Measurements from ENCODE around the gene TYRO3.

GRCh38 chr15:41572866-41573265, 13.9 kb downstream of the TYRO3 start:
- TF ChIP-seq EP300 (IDR thresholded peaks at IDR 0.05) (no peak), POLR2A (IDR thresholded peaks at IDR 0.05) (no peak), POLR2AphosphoS5 (IDR thresholded peaks at IDR 0.05) (no peak)
- TF ChIP-seq, protein P1, sequence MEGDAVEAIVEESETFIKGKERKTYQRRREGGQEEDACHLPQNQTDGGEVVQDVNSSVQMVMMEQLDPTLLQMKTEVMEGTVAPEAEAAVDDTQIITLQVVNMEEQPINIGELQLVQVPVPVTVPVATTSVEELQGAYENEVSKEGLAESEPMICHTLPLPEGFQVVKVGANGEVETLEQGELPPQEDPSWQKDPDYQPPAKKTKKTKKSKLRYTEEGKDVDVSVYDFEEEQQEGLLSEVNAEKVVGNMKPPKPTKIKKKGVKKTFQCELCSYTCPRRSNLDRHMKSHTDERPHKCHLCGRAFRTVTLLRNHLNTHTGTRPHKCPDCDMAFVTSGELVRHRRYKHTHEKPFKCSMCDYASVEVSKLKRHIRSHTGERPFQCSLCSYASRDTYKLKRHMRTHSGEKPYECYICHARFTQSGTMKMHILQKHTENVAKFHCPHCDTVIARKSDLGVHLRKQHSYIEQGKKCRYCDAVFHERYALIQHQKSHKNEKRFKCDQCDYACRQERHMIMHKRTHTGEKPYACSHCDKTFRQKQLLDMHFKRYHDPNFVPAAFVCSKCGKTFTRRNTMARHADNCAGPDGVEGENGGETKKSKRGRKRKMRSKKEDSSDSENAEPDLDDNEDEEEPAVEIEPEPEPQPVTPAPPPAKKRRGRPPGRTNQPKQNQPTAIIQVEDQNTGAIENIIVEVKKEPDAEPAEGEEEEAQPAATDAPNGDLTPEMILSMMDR (IDR thresholded peaks at IDR 0.05) = no peak
